Keratinocyte (primary cell): Measurements from ENCODE around the gene HIPK4. TPM values are rescaled to one million over a fixed set of nuclear protein-coding genes. Genes with fewer than 3 reads are reported as not detected.

Experiments used
- DNase-seq: peaks from one replicate; pipeline ENCODE4 v3.0.0-alpha.2; 2011; ENCODE audit warnings: low read depth, missing footprints, low spot score
- FAIRE-seq: peaks from 2 replicates; lab custom pipeline; 2011; peaks lifted over from hg19 to GRCh38; lab: Jason Lieb, UNC
- H2AFZ ChIP-seq: 2 replicates; pipeline ENCODE4 v1.6.0; 2012; ENCODE audit warnings: low read length, control low read depth, inconsistent platforms; ENCODE audit not compliant: control insufficient read depth
- H3K27ac ChIP-seq: 2 replicates; pipeline ENCODE4 v1.5.1; 2011; ENCODE audit warnings: low read length; ENCODE audit not compliant: control insufficient read depth, insufficient read depth
- H3K27me3 ChIP-seq: 3 replicates; pipeline ENCODE4 v1.6.0; 2011; ENCODE audit warnings: low read length; ENCODE audit not compliant: control insufficient read depth, insufficient read depth; ENCODE audit errors: extremely low read depth
- H3K36me3 ChIP-seq, 2 experiments: 2 replicates in 1 of 2; 3 replicates in 1 of 2; pipeline ENCODE4 v1.5.1; 2011; ENCODE audit warnings: low read length in 2 of 2, mild to moderate bottlenecking in 1 of 2; ENCODE audit not compliant: control insufficient read depth in 2 of 2, insufficient read depth in 2 of 2; ENCODE audit errors: extremely low read depth in 1 of 2
- H3K4me1 ChIP-seq: 3 replicates; pipeline ENCODE4 v1.5.1; 2011; ENCODE audit warnings: low read length; ENCODE audit not compliant: control insufficient read depth, insufficient read depth; ENCODE audit errors: extremely low read depth
- H3K4me2 ChIP-seq: 3 replicates; pipeline ENCODE4 v1.6.0; 2011; ENCODE audit warnings: low read depth, low read length; ENCODE audit not compliant: control insufficient read depth, insufficient read depth; ENCODE audit errors: extremely low read depth
- H3K4me3 ChIP-seq, 3 experiments: fragments of 200-600 bp in 1 of 3; sonication (generic) in 1 of 3; 2 replicates in 2 of 3; 3 replicates in 1 of 3; pipeline ENCODE4 v1.5.1; 2011 to 2016; ENCODE audit warnings: low read length in 3 of 3, mild to moderate bottlenecking in 3 of 3, control low read depth in 2 of 3, inconsistent platforms in 1 of 3, low read depth in 1 of 3, mixed read lengths in 1 of 3, mixed run types in 1 of 3, moderate library complexity in 1 of 3; ENCODE audit not compliant: control insufficient read depth in 2 of 3, insufficient read depth in 2 of 3; ENCODE audit errors: extremely low read depth in 1 of 3
- H3K79me2 ChIP-seq: 2 replicates; pipeline ENCODE4 v1.6.0; 2012; ENCODE audit warnings: low read length; ENCODE audit not compliant: control insufficient read depth, insufficient read depth
- H3K9ac ChIP-seq: 3 replicates; pipeline ENCODE4 v1.6.0; 2011; ENCODE audit warnings: low read length; ENCODE audit not compliant: control insufficient read depth, insufficient read depth; ENCODE audit errors: extremely low read depth
- H3K9me1 ChIP-seq: 3 replicates; pipeline ENCODE4 v1.6.0; 2011; ENCODE audit warnings: low read length; ENCODE audit not compliant: control insufficient read depth, insufficient read depth; ENCODE audit errors: extremely low read depth
- H3K9me3 ChIP-seq: 2 replicates; pipeline ENCODE4 v1.5.1; 2012; ENCODE audit warnings: low read depth, low read length; ENCODE audit not compliant: control insufficient read depth
- H4K20me1 ChIP-seq: 3 replicates; pipeline ENCODE4 v1.6.0; 2011; ENCODE audit warnings: low read length; ENCODE audit not compliant: control insufficient read depth, insufficient read depth; ENCODE audit errors: extremely low read depth
- CTCF ChIP-seq, 3 experiments: IDR thresholded peaks in 1 of 3; conservative IDR thresholded peaks in 1 of 3; optimal IDR thresholded peaks in 1 of 3; 2 replicates in 2 of 3; 3 replicates in 1 of 3; pipeline versions ENCODE3 to v1.5.1; 2011; ENCODE audit warnings: low read length in 3 of 3, mild to moderate bottlenecking in 3 of 3, moderate library complexity in 2 of 3, control low read depth in 1 of 3, inconsistent platforms in 1 of 3; ENCODE audit not compliant: insufficient read depth in 2 of 3; ENCODE audit errors: extremely low read depth in 1 of 3
- EZH2 ChIP-seq: IDR thresholded peaks from one replicate; pipeline ENCODE4 v1.6.1; 2012; ENCODE audit warnings: inconsistent platforms, mild to moderate bottlenecking, low read length, moderate library complexity
- dilution Hi-C: fragments of 300-500 bp; cut with MboI; formaldehyde crosslinking; loops from one replicate; pipeline ENCODE4 v1.7.0; 2020; ENCODE audit warnings: low sequenced_read_pairs; ENCODE audit not compliant: extremely low pct_ligation_motif_present
- polyA plus RNA-seq, 5 experiments: library from polyadenylated mRNA; depleted of rRNA in 3 of 5; stranded (reverse) in 3 of 5; stranded (forward) in 1 of 5; unstranded in 1 of 5; fragments of >200 nt; gene quantifications; 1 replicate in 1 of 5; 2 replicates in 3 of 5; 3 replicates in 1 of 5; pipeline versions ENCODE4 v1.2.1 to v1.2.3, GENCODE V29; 2011 to 2012; ENCODE audit warnings: missing spikeins in 2 of 5, low read depth in 1 of 5, low replicate concordance in 1 of 5

HIPK4 gene
- polyA plus RNA-seq, 1 donor (not counting 4 experiments of a cell fraction or from before 2014, with no cell fraction given), result 0.03 TPM

- Histone ChIP-seq H3K36me3 (peaks cover 0 to 4% of the 10 kb centered on the region in 2 experiments), H3K79me2 (peaks cover 2% of the 10 kb centered on the region), H3K9me1 (peaks cover 2% of the 10 kb centered on the region), H3K9ac (no peak overlapping the region), H2AFZ (no peak overlapping the region), H3K4me3 (no peak overlapping the region), H3K4me1 (peaks cover under 1% of the 10 kb centered on the region), H3K27ac (no peak overlapping the region), H3K4me2 (no peak overlapping the region), H4K20me1 (no peaks in the 10 kb centered on the region), H3K9me3 (no peaks in the 10 kb centered on the region), H3K27me3 (no peaks in the 10 kb centered on the region)
- FAIRE-seq (no peak), DNase-seq (no peak)
- TF ChIP-seq EZH2, result no peak
- dilution Hi-C loops, result no loop called here
Measured at GRCh38 chr19:40360020-40360707, 29.8 kb downstream of the HIPK4 start.

GRCh38 chr19:40358773-40359172 is 31.2 kb downstream of the HIPK4 start:
- H3K9me1 ChIP-seq, result peaks cover 2% of the 10 kb centered on the region
- H3K4me3 ChIP-seq, result no peak overlapping the region
- H3K27ac ChIP-seq, result no peak overlapping the region
- no peak overlapping the region for H3K4me2 ChIP-seq
- TF ChIP-seq EZH2 (no peak), CTCF (optimal IDR thresholded peaks at IDR 0.05 in 1 of 3, IDR thresholded peaks at IDR 0.05 in 1 of 3, conservative IDR thresholded peaks at IDR 0.05 in 1 of 3; ENCODE audit: extremely low read depth in 1 of 3, insufficient read depth in 2 of 3, low read length in 3 of 3) (no peak)
- no peaks in the 10 kb centered on the region for H4K20me1 ChIP-seq
- H3K79me2 ChIP-seq, result peaks cover 2% of the 10 kb centered on the region
- DNase-seq (no peak), FAIRE-seq (no peak)
- no peaks in the 10 kb centered on the region for H3K4me1 ChIP-seq
- H3K9ac ChIP-seq, result no peak overlapping the region
- dilution Hi-C loops, result no loop called here
- no peaks in the 10 kb centered on the region for H3K9me3 ChIP-seq
- H3K36me3 ChIP-seq, result peaks cover 0 to 4% of the 10 kb centered on the region in 2 experiments
- no peak overlapping the region for H2AFZ ChIP-seq
- no peaks in the 10 kb centered on the region for H3K27me3 ChIP-seq
